ENCODE data around the gene YKT6. TPM values are rescaled to one million over a fixed set of nuclear protein-coding genes. Genes with fewer than 3 reads are reported as not detected.

YKT6 gene
- polyA plus RNA-seq, 1 donor (not counting 4 experiments of a cell fraction or from before 2014, with no cell fraction given): 148 TPM

GRCh38 chr7:44228571-44229350 lies 28.0 kb downstream of the YKT6 start:
- peaks cover 10% of the 10 kb centered on the region for H3K4me1 ChIP-seq (ENCODE audit: control insufficient read depth, extremely low read depth, insufficient read depth, low read length)
- H4K20me1 ChIP-seq (ENCODE audit: control insufficient read depth, extremely low read depth, insufficient read depth, low read length): no peaks in the 10 kb centered on the region
- H3K4me3 ChIP-seq (ENCODE audit: control insufficient read depth in 2 of 3, extremely low read depth in 1 of 3, insufficient read depth in 2 of 3, low read depth in 1 of 3, low read length in 3 of 3): no peak overlapping the region
- no peaks in the 10 kb centered on the region for H3K27me3 ChIP-seq (ENCODE audit: control insufficient read depth, extremely low read depth, insufficient read depth, low read length)
- no peak overlapping the region for H3K4me2 ChIP-seq (ENCODE audit: control insufficient read depth, extremely low read depth, insufficient read depth, low read depth, low read length)
- no peak overlapping the region for H3K27ac ChIP-seq (ENCODE audit: control insufficient read depth, insufficient read depth, low read length)
- no peaks in the 10 kb centered on the region for H3K79me2 ChIP-seq (ENCODE audit: control insufficient read depth, insufficient read depth, low read length)
- DNase-seq (ENCODE audit: low read depth, low spot score): no peak
- dilution Hi-C loops (cut with MboI; ENCODE audit: extremely low pct_ligation_motif_present, low sequenced_read_pairs): no loop called here
- no peak for FAIRE-seq
- H3K9ac ChIP-seq (ENCODE audit: control insufficient read depth, extremely low read depth, insufficient read depth, low read length): no peak overlapping the region
- H3K9me3 ChIP-seq (ENCODE audit: control insufficient read depth, low read depth, low read length): no peaks in the 10 kb centered on the region
- H2AFZ ChIP-seq (ENCODE audit: control insufficient read depth, low read length): no peak overlapping the region
- no peak for TF ChIP-seq CTCF (optimal IDR thresholded peaks at IDR 0.05 in 1 of 3, IDR thresholded peaks at IDR 0.05 in 1 of 3, conservative IDR thresholded peaks at IDR 0.05 in 1 of 3; ENCODE audit: extremely low read depth in 1 of 3, insufficient read depth in 2 of 3, low read length in 3 of 3)
- no peaks in the 10 kb centered on the region for H3K9me1 ChIP-seq (ENCODE audit: control insufficient read depth, extremely low read depth, insufficient read depth, low read length)
- no peaks in the 10 kb centered on the region for H3K36me3 ChIP-seq (ENCODE audit: control insufficient read depth in 2 of 2, extremely low read depth in 1 of 2, insufficient read depth in 2 of 2, low read length in 2 of 2)

GRCh38 chr7:44229546-44230105 lies 28.8 kb downstream of the YKT6 start:
- dilution Hi-C loops (cut with MboI; ENCODE audit: extremely low pct_ligation_motif_present, low sequenced_read_pairs): no loop called here

More at GRCh38 chr7:44229546-44230105, 28.8 kb downstream of the YKT6 start:
- H3K4me2 ChIP-seq (ENCODE audit: control insufficient read depth, extremely low read depth, insufficient read depth, low read depth, low read length): no peak overlapping the region
- H3K4me3 ChIP-seq (ENCODE audit: control insufficient read depth in 2 of 3, extremely low read depth in 1 of 3, insufficient read depth in 2 of 3, low read depth in 1 of 3, low read length in 3 of 3): no peak overlapping the region
- FAIRE-seq (no peak), DNase-seq (ENCODE audit: low read depth, low spot score) (no peak)
- H3K36me3 ChIP-seq (ENCODE audit: control insufficient read depth in 2 of 2, extremely low read depth in 1 of 2, insufficient read depth in 2 of 2, low read length in 2 of 2): no peaks in the 10 kb centered on the region
- peaks cover 5% of the 10 kb centered on the region for H3K4me1 ChIP-seq (ENCODE audit: control insufficient read depth, extremely low read depth, insufficient read depth, low read length)
- H3K27ac ChIP-seq (ENCODE audit: control insufficient read depth, insufficient read depth, low read length): no peak overlapping the region
- no peaks in the 10 kb centered on the region for H3K79me2 ChIP-seq (ENCODE audit: control insufficient read depth, insufficient read depth, low read length)
- H4K20me1 ChIP-seq (ENCODE audit: control insufficient read depth, extremely low read depth, insufficient read depth, low read length): no peaks in the 10 kb centered on the region
- no peaks in the 10 kb centered on the region for H3K9me1 ChIP-seq (ENCODE audit: control insufficient read depth, extremely low read depth, insufficient read depth, low read length)
- H3K9me3 ChIP-seq (ENCODE audit: control insufficient read depth, low read depth, low read length): no peaks in the 10 kb centered on the region
- TF ChIP-seq CTCF (optimal IDR thresholded peaks at IDR 0.05 in 1 of 3, IDR thresholded peaks at IDR 0.05 in 1 of 3, conservative IDR thresholded peaks at IDR 0.05 in 1 of 3; ENCODE audit: extremely low read depth in 1 of 3, insufficient read depth in 2 of 3, low read length in 3 of 3) (no peak), EZH2 (IDR thresholded peaks at IDR 0.05; ENCODE audit: low read length) (no peak)
- H2AFZ ChIP-seq (ENCODE audit: control insufficient read depth, low read length): no peak overlapping the region
- no peaks in the 10 kb centered on the region for H3K27me3 ChIP-seq (ENCODE audit: control insufficient read depth, extremely low read depth, insufficient read depth, low read length)
- no peak overlapping the region for H3K9ac ChIP-seq (ENCODE audit: control insufficient read depth, extremely low read depth, insufficient read depth, low read length)

Data from keratinocyte (primary cell).